OCI-M2 (cell line): Measurements from ENCODE around the gene HERPUD1.
A peak's percentile ranks its signal among the peaks of the same experiment; 100 is the strongest.
"Not testable (repeated sequence)": the region's sequence is repeated elsewhere in the genome, so short reads cannot be mapped to it uniquely, and the experiment has no call there.

ENCODE experiments used
- DNase-seq: peaks from one replicate; lab custom pipeline; 2025; ENCODE audit not compliant: unreplicated experiment; lab: John Stamatoyannopoulos, UW

HERPUD1 gene

DNA sequence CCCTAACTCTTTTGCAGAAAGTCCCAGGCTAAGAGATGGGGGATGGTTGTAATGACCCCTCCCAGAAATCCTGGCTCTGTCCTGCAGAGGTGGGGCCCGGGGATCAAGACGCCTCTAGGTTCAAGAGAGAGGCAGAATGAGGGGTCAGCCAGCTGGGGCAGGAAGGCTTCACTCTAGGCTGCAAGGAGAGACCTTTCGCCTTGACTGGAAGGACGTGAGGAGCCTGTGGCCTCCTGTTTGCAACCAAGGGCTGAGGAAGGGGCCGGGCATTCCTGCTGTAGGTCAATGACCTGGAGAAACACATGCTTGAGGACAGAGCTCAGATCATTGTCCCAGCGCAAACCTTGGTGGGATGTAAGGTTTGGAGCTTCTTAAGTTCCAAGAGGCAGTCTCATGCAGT, 21.1 kb downstream of the HERPUD1 start:
- no peak for DNase-seq

GRCh38 chr16:56956076-56956475, 24.1 kb downstream of the HERPUD1 start:
- no peak for DNase-seq

DNA sequence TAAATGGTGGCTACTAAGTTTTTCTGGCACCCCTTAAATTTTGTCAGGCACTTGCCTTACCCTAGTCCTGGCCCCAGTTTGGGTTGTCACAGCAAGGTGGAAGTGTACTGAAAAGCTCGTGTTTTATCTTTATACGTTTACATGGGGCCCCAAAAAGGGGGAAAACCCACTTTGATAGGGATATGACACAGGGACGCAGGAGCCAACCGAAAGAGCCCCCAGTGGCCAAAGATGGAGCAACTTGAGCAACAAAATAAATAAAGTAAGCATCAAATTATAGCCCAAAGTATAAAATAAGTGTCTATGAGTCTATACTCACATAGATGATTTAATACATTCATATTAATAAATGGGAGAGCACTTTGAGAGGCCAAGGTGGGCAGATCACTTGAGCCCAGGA, 24.8 kb downstream of the HERPUD1 start:
- DNase-seq = no peak

DNA sequence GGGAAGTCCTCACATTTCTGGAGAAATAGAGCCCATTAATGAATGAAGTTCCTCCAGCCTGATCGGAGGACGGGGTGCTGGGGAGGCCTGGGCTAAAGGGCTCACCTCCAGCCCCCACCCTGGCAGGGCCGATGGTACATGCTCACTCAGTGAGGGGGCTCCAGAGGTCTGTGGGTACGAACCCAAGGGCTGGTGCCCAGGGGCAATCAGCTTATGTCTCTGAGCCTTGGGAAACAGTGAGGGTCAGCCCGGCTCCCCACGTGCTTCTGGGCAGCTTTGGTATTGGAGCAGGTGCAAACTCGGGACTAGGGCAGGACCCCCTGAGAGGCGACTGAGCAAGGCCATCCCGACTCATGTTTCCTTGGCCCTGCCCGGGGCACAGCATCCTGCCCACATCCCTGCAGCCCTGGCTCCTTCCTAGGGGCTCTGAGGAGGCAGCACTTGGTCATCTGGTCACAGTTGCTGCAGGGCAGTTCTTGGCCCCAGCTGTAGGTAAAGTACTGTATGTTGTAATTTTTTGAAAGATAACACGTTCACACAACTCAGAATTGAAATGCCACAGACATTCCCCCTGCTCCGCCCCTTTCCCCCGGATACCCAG, 28.8 kb downstream of the HERPUD1 start:
- DNase-seq = no peak

- no peak for DNase-seq
Observed at GRCh38 chr16:56961386-56961785, 29.4 kb downstream of the HERPUD1 start.

DNA sequence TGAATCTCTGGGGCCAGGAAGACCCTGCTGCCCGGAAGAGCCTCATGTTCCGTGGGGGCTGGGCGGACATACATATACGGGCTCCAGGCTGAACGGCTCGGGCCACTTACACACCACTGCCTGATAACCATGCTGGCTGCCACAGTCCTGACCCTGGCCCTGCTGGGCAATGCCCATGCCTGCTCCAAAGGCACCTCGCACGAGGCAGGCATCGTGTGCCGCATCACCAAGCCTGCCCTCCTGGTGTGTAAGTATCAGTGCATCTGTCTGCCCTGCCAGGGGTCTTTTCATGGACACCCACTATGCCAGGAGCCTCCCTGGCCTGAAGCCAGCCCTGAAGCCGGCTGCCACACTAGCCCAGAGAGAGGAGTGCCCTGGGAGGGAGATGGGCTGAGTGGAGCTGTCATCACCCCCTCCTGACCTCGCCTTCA, 29.9 kb downstream of the HERPUD1 start, which contains the start of gene CETP:
TSS of gene CETP (plus strand) at position 100 of the 431 bp plus-strand sequence. CDS start at position 130, 30 bp downstream.
- DNase-seq = no peak

- DNase-seq = peak; percentile 43
Observed at GRCh38 chr16:56964243-56965148, 32.6 kb downstream of the HERPUD1 start.

- DNase-seq = no peak
Observed at GRCh38 chr16:56965149-56966092, 33.5 kb downstream of the HERPUD1 start.

DNA sequence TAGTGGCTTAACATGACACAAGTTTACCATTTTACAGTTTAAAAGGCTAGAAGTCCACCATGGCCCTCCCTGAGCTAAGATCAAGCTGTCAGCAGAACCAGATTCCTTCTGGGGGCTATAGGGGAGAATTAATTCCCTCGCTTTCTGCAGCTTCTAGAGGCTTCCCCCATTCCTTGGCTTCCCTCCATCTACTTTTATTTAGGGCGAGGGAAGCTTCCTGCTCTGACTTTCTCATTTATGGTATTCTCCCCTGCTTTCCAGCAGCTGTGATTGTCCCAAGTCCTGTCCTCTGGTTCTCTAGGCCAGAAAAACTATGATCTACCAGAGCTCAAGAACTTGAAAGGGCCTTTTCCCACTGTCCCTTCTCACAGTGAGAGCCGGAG, 34.1 kb downstream of the HERPUD1 start:
- no peak for DNase-seq

DNA sequence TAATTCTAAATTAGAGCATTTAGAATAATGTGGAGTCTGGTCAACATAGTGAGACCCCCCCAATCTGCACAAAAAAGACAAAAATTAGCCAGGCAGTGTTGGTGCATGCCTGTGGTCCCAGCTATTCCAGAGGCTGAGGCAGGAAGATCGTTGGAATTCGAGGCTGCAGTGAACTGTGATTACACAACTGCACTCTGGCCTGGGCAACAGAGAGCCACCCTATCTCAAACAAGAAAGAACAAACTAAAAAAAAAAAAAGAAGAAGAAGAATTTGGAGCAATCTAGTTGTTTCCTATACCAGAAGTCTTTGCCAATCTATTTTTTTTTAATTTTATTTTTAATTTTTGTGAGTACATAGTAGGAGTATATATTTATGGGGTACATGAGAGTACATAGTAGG, 35.8 kb downstream of the HERPUD1 start:
- DNase-seq = no peak

DNA sequence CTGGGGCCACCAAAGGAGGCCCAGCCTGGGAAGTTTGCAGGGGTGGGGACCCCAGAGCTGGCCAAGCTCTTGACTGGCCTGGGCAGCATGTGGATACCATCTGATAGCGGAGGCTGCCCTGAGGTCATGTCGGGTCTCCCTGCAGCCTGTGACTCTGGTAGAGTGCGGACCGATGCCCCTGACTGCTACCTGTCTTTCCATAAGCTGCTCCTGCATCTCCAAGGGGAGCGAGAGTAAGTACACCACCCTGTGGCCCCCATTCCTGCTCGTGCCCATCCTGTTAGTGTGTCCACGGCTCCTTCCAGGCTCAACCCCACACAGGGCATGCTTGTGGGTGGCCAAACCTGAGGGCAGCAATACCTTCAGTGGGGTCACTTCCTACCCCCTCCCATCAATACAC, 37.8 kb downstream of the HERPUD1 start:
- no peak for DNase-seq

DNA sequence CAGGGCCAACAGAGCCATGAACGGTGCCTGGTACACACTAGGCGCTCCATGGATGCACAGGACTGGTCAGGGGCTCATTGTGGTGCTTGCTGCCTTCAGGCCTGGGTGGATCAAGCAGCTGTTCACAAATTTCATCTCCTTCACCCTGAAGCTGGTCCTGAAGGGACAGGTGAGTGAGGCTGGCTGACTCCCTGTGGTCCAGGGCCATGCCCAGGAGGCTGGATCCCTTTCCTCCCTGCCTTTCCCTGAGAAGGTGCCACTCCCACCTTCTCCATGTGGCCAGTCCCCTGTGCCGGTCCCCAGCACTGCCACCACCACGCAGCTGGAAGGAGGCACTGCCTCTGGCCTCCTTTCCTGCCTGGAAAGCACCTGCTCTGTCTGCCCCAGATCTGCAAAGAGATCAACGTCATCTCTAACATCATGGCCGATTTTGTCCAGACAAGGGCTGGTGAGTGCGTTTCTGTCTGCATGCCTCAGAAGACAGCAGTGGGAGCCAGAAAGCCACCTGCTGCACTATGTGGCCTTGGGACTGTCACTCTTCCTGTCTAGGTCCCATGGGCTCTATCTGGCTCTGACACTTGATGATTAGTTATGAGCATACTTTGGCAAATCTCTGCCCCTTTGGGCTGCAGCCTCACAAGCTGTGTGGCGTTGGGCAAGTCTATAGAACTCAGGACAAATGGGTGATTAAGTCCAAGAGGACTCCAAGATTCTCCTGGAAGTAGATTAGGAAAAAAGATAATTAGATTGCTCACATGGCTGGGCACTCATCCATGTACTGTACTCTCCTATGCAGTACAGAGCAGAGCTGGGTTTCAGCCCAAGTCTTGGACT, 39.2 kb downstream of the HERPUD1 start:
- no peak for DNase-seq

DNA sequence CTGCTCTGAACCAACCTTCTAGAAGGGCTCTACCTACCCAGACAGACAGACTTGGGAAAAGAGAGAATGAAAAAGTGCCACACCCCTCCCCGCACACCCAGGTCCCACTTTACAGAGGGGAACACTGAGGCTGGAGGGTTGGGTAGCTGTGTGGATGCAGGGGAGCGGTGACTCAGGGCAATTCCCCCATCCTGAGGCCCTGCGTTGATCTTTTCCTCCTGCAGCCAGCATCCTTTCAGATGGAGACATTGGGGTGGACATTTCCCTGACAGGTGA, 39.8 kb downstream of the HERPUD1 start:
- DNase-seq = no peak

- no peak for DNase-seq
Observed at GRCh38 chr16:56972403-56973293, 40.7 kb downstream of the HERPUD1 start.

GRCh38 chr16:56973294-56973689, 41.4 kb downstream of the HERPUD1 start:
- no peak for DNase-seq

- not testable (repeated sequence) for DNase-seq
Observed at GRCh38 chr16:56973899-56974298, 42.0 kb downstream of the HERPUD1 start.

GRCh38 chr16:56974549-56975300, 42.8 kb downstream of the HERPUD1 start:
- no peak for DNase-seq

DNA sequence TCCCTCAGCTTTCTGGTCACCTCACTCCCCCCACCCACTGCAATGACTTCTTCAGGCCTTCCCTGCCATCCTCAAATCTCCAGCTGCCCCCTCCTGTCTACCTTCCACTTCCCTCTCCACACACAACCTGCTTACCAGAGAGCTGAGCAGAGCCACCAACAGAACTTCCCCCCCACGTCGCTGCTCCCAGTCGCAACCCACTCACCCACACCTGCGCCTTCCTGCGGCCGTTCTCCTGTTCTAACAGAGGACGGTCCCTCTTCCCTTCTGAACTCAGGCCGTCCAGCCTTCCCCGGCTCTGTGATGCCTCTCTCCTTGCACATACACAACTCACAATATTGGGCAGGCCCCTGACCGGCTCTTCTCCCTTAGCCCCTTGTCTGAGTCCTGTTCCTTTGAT, 43.8 kb downstream of the HERPUD1 start:
- no peak for DNase-seq

- DNase-seq = no peak
Observed at GRCh38 chr16:56977216-56977615, 45.3 kb downstream of the HERPUD1 start.
